ENCODE measurements around the gene AGBL2. TPM values are rescaled to one million over a fixed set of nuclear protein-coding genes. Genes with fewer than 3 reads are reported as not detected.
A peak's percentile ranks its signal among the peaks of the same experiment; 100 is the strongest.
"Not testable (repeated sequence)": the region's sequence is repeated elsewhere in the genome, so short reads cannot be mapped to it uniquely, and the experiment has no call there.

AGBL2 gene
- total RNA-seq (2021), result 3.0 and 4.3 TPM in 2 replicates
- long read RNA-seq, partial matches to known transcripts, result 1 of 5 reads
- long read RNA-seq, other reads (novel, unspliced or antisense), result 4 of 5 reads

GRCh38 chr11:47715082-47715669, at the start of gene AGBL2:
TSS of gene AGBL2 (minus strand) at chr11:47715369. CDS start at chr11:47714650, 719 bp downstream.
- Histone ChIP-seq H3K56ac (ENCODE audit: insufficient read length, low read depth, low read length) (no peak within 1 kb of the TSS), H2BK20ac (ENCODE audit: low read depth, low read length, poor library complexity, severe bottlenecking) (no peak within 1 kb of the TSS), H2BK15ac (ENCODE audit: low read depth, low read length) (no peak within 1 kb of the TSS), H3K4me1 (ENCODE audit: insufficient read depth, low read length) (no peaks in the 10 kb centered on the region; the same call in 1 of the 2 replicates), H4K91ac (ENCODE audit: insufficient read length, low read depth, low read length) (no peak within 1 kb of the TSS), H3K79me2 (ENCODE audit: insufficient read depth, low read length) (no peaks in the 10 kb centered on the region), H3K23ac (ENCODE audit: insufficient read length, low read depth, low read length) (no peak within 1 kb of the TSS), H2AK5ac (ENCODE audit: insufficient read length, low read length) (no peak within 1 kb of the TSS), H3K9ac (ENCODE audit: extremely low read depth, insufficient read length, low read length) (peak within 1 kb of the TSS; percentile 49), H2BK120ac (ENCODE audit: low read depth, low read length, poor library complexity, severe bottlenecking) (no peak within 1 kb of the TSS), H4K20me1 (ENCODE audit: control insufficient read depth, insufficient read depth, insufficient read length) (no peaks in the 10 kb centered on the region), H3K4me2 (ENCODE audit: insufficient read depth, insufficient read length, low read length) (peak within 1 kb of the TSS; percentile 84), H2BK5ac (ENCODE audit: insufficient read length, low read length) (no peak within 1 kb of the TSS), H3K18ac (ENCODE audit: insufficient read length, low read depth, low read length) (peak within 1 kb of the TSS; percentile 28), H3K27me3 (ENCODE audit: insufficient read depth, low read length) (no peaks in the 10 kb centered on the region), H2AFZ (ENCODE audit: low read length) (no peak within 1 kb of the TSS), H3K79me1 (ENCODE audit: insufficient read depth, low read depth, low read length, poor library complexity, severe bottlenecking) (no peaks in the 10 kb centered on the region), H3K23me2 (ENCODE audit: insufficient read length, low read depth, low read length, poor library complexity, severe bottlenecking) (peaks cover 6% of the 10 kb centered on the region), H2BK12ac (ENCODE audit: insufficient read length, low read depth, low read length) (no peak within 1 kb of the TSS), H3T11ph (ENCODE audit: low read length) (no peak within 1 kb of the TSS), H3K27ac (ENCODE audit: insufficient read length, low read depth, low read length) (no peak within 1 kb of the TSS), H3K14ac (ENCODE audit: insufficient read depth, low read length) (peak within 1 kb of the TSS; percentile 49), H4K5ac (ENCODE audit: insufficient read length, low read depth, low read length) (no peak within 1 kb of the TSS), H3K4ac (ENCODE audit: low read depth, low read length) (no peak within 1 kb of the TSS), H4K8ac (replicated peaks; ENCODE audit: insufficient read length, low read depth, low read length) (no peak within 1 kb of the TSS), H3K9me3 (ENCODE audit: control insufficient read depth, low read depth, low read length) (no peaks in the 10 kb centered on the region)
- Mint-ChIP-seq H3K27ac (peak within 1 kb of the TSS; percentile 66 to 98 (median 69); a peak in 5 of 7 replicates), H3K27me3 (ENCODE audit: low read depth) (no peaks in the 10 kb centered on the region), H3K4me1 (peaks cover 17 to 20% of the 10 kb centered on the region in 2 experiments), H3K4me3 (peak within 1 kb of the TSS; percentile 89 to 91), H3K9me3 (no peaks in the 10 kb centered on the region), H3K36me3 (ENCODE audit: insufficient read depth in 1 of 3, low read depth in 3 of 3) (peaks cover 9 to 38% (median 30%) of the 10 kb centered on the region in 3 experiments; a peak in 6 of 7 replicates)
- DNase-seq, result peak; percentile 88
- WGBS (ENCODE audit: extremely low coverage, insufficient read length, low lambda C conversion rate), result no CpG with 5 or more reads among the region's 35 CpGs
- TF ChIP-seq CTCF (conservative IDR thresholded peaks at IDR 0.05), result no peak

- not testable (repeated sequence) for H3K4me3 Mint-ChIP-seq; H3K9ac ChIP-seq (ENCODE audit: extremely low read depth, insufficient read length, low read length); H3T11ph ChIP-seq (ENCODE audit: low read length); H3K9me3 ChIP-seq (ENCODE audit: control insufficient read depth, low read depth, low read length); H2BK120ac ChIP-seq (ENCODE audit: low read depth, low read length, poor library complexity, severe bottlenecking); DNase-seq; H3K56ac ChIP-seq (ENCODE audit: insufficient read length, low read depth, low read length); H3K4me2 ChIP-seq (ENCODE audit: insufficient read depth, insufficient read length, low read length); H4K91ac ChIP-seq (ENCODE audit: insufficient read length, low read depth, low read length); H3K23me2 ChIP-seq (ENCODE audit: insufficient read length, low read depth, low read length, poor library complexity, severe bottlenecking); H3K4me1 Mint-ChIP-seq; H4K8ac ChIP-seq (replicated peaks; ENCODE audit: insufficient read length, low read depth, low read length); H3K9me3 Mint-ChIP-seq; H3K79me2 ChIP-seq (ENCODE audit: insufficient read depth, low read length); H3K27me3 ChIP-seq (ENCODE audit: insufficient read depth, low read length); H3K4me1 ChIP-seq (ENCODE audit: insufficient read depth, low read length); H4K5ac ChIP-seq (ENCODE audit: insufficient read length, low read depth, low read length); H3K79me1 ChIP-seq (ENCODE audit: insufficient read depth, low read depth, low read length, poor library complexity, severe bottlenecking); H3K4ac ChIP-seq (ENCODE audit: low read depth, low read length); H2BK20ac ChIP-seq (ENCODE audit: low read depth, low read length, poor library complexity, severe bottlenecking); H3K14ac ChIP-seq (ENCODE audit: insufficient read depth, low read length); H2AK5ac ChIP-seq (ENCODE audit: insufficient read length, low read length); H2AFZ ChIP-seq (ENCODE audit: low read length); H3K18ac ChIP-seq (ENCODE audit: insufficient read length, low read depth, low read length); H2BK5ac ChIP-seq (ENCODE audit: insufficient read length, low read length); H4K20me1 ChIP-seq (ENCODE audit: control insufficient read depth, insufficient read depth, insufficient read length); H2BK15ac ChIP-seq (ENCODE audit: low read depth, low read length); H3K23ac ChIP-seq (ENCODE audit: insufficient read length, low read depth, low read length); H2BK12ac ChIP-seq (ENCODE audit: insufficient read length, low read depth, low read length); H3K27ac Mint-ChIP-seq; H3K27ac ChIP-seq (ENCODE audit: insufficient read length, low read depth, low read length); H3K27me3 Mint-ChIP-seq (ENCODE audit: low read depth)
- H3K36me3 Mint-ChIP-seq (ENCODE audit: insufficient read depth in 1 of 3, low read depth in 3 of 3), result peaks cover 49 to 89% (median 81%) of the 10 kb centered on the region in 3 experiments
- no CpG with 5 or more reads among the region's 11 CpGs for WGBS (ENCODE audit: extremely low coverage, insufficient read length, low lambda C conversion rate)
Measured at GRCh38 chr11:47759291-47759690, 44.1 kb upstream of the AGBL2 start.

Data from H9 (cell line).